Measurements from ENCODE around the gene TBCEL.

Gene TBCEL

GRCh38 chr11:121063728-121064127 lies 39.8 kb downstream of the TBCEL start:
- no peak for DNase-seq (ENCODE audit: low read depth in 1 of 2, low spot score in 1 of 2)

DNA sequence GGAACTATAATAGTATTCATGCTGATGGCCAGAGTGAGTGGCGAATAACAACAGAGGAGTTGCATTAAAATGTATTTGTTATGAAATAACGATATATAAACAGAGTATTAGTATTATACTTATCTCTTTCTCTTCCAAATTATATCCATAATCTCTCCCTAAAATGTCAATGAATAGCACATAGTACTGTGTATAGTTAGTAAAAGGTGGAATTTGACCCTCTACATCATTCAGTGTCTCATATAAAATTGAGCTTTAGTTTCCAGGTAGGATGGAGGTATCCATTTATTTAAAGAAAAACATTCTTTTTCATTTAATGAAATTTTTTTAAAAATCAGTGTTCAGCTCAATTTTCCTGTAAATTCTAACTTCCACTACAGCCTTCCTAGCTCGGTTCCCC lies 42.7 kb downstream of the TBCEL start:
- DNase-seq (ENCODE audit: low read depth in 1 of 2, low spot score in 1 of 2) = no peak

DNA sequence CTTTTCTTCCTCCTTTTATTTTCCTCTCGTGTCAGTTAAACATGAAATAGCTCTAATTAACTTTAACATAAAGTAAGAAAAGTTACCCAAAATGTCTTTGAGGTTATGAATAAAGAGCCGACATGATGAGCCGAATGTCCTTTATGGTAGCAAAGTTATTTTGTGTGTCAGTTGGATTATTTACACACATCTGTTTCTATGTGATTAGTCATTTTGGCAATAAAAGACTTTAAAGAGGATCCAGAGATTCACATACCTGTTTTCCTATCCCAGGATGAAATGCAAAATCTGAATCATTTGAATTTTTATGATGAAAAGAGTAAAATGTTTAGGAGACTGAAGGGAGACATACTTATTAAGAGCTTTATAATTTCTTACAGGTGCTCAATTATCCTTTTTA lies 43.1 kb downstream of the TBCEL start:
- DNase-seq (ENCODE audit: low read depth in 1 of 2, low spot score in 1 of 2) = no peak

DNA sequence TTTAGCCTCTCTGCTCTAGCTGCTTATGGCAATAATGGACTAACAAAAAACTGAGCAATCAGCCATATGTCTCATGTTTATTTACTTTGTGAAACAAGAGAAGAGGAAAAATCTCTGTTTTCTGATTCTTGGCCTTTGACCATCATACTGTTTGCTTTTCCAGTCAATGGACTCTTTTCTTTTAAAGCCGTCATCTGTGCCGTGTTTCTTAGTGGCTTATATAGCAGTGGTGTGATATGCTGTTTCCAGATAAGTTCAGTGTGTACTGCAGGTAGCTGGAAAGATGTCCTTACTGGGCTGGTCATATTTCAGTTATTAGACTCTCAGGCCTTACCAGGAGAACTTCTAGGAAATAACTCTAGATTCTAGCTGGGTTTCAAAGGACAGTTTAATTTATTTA lies 43.6 kb downstream of the TBCEL start:
- DNase-seq (ENCODE audit: low read depth in 1 of 2, low spot score in 1 of 2) = no peak

DNA sequence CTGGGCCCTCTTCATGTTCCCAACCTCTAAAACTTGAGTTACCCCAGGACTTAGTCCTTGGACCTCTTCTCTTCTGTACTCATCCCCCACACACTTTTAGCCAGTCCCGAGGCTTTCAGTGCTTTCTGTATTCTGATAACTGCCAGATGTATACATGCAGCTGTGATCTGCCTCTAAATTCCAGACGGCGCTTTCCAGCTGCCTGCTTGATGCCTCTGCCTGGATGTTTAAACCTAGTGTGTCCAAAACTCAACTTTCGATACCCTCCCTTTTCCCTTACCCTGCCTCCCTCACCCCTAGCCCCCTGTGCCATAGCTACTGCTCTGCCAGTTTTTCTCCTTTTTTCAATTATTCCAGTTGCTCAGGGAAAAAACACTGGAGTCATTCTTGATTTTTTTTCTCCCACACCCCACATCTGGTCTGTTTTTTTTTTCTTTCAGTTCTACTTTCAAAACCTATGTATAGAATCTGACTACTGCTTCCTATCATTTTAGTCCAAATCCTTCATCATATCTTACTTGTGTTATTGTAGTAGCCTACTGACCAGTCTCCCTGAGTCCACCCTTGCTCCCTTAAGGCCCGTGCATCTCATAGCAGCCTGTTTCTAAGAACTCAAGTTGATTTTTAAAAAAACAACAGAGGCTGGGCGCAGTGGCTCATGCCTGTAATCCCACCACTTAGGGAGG lies 44.2 kb downstream of the TBCEL start:
- DNase-seq (ENCODE audit: low read depth in 1 of 2, low spot score in 1 of 2) = no peak

- DNase-seq (ENCODE audit: low read depth in 1 of 2, low spot score in 1 of 2) = no peak
Measured at GRCh38 chr11:121068787-121069186, 44.9 kb downstream of the TBCEL start.

- no peak for DNase-seq (ENCODE audit: low read depth in 1 of 2, low spot score in 1 of 2)
Measured at GRCh38 chr11:121070951-121071845, 47.3 kb downstream of the TBCEL start.

- no peak for DNase-seq (ENCODE audit: low read depth in 1 of 2, low spot score in 1 of 2)
Measured at GRCh38 chr11:121071846-121072450, 48.0 kb downstream of the TBCEL start.

- no peak for DNase-seq (ENCODE audit: low read depth in 1 of 2, low spot score in 1 of 2)
Measured at GRCh38 chr11:121081321-121081720, 57.4 kb downstream of the TBCEL start.

DNA sequence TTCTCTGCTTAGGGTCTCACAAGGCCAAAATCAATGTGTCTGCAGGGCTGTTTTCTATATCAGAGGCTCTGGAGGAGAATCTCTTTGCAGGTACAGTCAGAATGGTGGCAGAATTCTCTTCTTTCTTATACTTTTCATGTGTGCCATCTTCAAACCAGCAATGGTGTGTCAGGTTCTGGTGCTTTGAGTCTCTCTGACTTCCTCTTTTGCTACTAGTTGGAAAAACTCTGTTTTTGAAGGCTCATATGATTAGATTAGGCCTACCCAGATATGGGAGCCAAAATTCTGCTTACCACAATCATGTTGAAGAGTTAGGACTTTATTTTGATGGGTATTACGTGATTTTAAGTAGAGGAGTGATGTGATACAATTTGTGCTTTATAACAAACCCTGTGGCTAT lies 58.3 kb downstream of the TBCEL start:
- no peak for DNase-seq (ENCODE audit: low read depth in 1 of 2, low spot score in 1 of 2)

DNA sequence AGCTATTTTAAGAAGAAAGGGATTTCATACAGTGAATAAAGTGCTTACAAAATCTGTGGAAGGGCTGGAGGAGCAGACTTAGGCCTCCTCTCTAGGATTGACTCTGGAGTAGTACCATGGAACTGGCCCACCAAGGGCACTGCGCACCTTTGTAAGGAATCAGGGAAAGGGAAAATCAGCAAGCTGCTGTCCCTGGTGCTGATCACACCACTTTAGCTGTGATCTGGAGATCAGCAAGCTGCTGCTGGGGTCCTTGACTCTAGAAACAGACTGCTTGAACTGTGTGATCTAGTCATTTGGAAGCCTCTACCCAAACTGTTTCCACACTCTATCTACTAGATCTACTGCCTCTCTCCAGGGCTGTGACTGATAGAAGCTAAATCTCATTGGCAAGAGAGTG lies 58.8 kb downstream of the TBCEL start:
- no peak for DNase-seq (ENCODE audit: low read depth in 1 of 2, low spot score in 1 of 2)

DNA sequence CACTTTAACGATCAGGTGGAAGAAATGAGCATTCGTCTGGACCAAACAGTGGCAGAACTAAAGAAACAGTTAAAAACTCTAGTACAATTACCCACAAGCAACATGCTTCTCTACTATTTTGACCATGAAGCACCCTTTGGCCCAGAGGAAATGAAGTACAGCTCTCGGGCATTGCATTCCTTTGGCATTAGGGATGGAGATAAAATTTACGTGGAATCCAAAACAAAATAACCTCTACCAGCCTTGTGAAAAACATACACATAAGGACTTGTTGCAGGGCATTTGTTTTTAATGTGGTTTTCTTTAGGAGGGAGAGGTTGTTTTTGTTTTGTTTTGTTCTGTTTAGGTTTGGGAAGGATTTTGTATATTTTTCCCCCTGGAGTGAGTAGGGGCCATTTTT lies 63.0 kb downstream of the TBCEL start:
- DNase-seq (ENCODE audit: low read depth in 1 of 2, low spot score in 1 of 2) = no peak

DNA sequence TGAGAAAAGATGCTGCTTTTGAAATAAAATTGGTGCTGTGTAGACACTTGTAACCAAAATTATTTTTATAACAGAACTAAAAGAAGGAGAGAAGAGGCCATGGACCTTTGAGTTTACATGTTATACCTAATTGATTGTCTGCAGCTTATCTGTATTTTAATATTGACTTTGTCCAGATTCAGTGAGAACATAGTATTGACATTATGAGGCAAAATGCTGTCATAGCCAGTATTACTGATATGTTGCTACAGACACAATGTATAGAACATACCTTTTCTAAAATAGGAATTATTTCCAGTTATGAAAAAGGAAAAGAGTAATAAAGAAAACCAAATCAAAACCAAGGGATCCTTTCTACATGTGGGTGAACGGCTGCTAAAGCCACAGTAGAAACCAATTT lies 65.7 kb downstream of the TBCEL start:
- no peak for DNase-seq (ENCODE audit: low read depth in 1 of 2, low spot score in 1 of 2)

DNA sequence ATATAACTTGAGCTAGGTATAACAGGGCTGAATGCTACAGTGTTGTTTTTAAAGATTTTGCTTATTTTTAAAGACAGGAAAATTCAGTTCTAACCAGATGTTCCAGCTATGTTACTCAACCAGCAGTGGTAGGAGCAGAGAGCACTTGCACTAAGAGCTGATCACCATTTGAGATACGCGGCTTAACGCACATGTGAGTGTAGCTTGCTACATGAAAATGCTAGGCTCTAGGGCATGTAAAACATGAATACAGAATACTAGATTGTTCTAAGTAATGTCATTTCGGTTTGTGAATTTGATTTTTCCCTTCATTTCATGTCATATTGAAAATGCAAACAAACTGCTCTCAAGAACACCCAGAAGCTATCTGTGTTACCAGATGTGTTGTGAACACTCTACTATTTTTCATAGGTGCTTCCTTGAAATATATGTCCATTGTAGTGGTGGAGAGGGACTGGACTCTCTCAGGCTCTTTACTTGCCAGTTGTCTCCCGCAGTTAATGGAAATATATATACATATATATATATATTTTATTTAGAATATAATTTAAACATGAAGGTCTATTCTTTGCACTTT lies 66.3 kb downstream of the TBCEL start:
- DNase-seq (ENCODE audit: low read depth in 1 of 2, low spot score in 1 of 2) = no peak

GRCh38 chr11:121091492-121092152 lies 67.7 kb downstream of the TBCEL start:
- no peak for DNase-seq (ENCODE audit: low read depth in 1 of 2, low spot score in 1 of 2)

DNA sequence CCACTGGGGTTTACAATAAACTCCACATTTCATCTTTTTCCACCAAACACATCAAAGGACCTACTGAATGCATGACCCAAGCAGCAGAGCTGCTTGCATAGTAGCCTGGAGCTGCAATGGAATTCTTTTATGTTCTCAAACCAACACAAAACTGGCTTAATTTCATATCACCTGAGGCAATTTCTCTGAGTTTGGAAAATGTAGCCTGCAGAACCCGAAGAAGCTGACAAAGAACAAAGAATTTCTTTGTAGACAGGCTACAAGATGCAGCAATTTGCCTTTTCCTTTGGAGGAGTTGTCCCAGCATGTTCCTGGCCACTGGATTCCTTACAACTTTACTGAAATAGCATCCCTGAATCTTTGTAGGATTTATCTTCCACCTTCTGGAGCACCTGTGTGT lies 71.7 kb downstream of the TBCEL start:
- no peak for DNase-seq (ENCODE audit: low read depth in 1 of 2, low spot score in 1 of 2)

DNA sequence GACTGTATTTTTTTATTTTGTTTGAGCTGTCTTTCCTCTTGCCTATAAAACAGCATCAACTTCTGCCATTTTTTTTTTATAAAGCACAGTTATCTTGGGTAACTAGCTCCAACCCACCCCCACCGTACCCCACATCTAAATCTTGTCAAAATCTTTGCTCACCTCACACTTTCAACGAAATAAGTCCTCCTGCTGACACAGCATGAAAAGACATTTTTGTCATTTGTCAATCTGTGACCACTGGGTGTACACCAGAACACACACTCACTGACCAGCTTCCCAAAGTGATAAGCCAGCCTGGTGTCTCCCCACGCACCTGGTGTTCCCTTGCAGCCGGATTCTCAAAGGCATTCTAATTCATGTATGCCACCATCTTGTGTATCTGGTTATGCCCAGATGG lies 75.5 kb downstream of the TBCEL start:
- no peak for DNase-seq (ENCODE audit: low read depth in 1 of 2, low spot score in 1 of 2)

DNA sequence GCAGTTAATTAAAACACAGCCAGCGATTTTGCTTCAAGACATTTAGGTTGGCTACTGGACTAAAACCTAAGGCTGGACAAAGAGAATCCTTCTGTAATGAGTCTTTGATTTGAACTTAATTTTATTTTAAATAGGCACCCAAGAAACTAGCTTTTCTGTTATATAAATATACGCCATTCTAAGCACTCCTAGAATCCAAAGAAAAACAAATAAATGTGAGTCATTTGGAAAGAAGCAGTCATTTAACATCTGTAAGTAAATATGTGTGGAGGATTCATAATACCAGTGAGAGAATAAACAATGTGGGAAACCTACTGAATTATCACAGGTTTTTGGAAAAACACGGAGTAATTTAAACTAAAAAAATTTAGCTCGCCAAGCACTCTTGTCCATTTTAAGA lies 76.0 kb downstream of the TBCEL start:
- no peak for DNase-seq (ENCODE audit: low read depth in 1 of 2, low spot score in 1 of 2)

GRCh38 chr11:121100943-121101342 lies 77.0 kb downstream of the TBCEL start, which contains the start of gene TECTA:
TSS of gene TECTA (plus strand) at chr11:121101243. CDS start at chr11:121102666, 1,423 bp downstream.
- DNase-seq (ENCODE audit: low read depth in 1 of 2, low spot score in 1 of 2) = no peak

DNA sequence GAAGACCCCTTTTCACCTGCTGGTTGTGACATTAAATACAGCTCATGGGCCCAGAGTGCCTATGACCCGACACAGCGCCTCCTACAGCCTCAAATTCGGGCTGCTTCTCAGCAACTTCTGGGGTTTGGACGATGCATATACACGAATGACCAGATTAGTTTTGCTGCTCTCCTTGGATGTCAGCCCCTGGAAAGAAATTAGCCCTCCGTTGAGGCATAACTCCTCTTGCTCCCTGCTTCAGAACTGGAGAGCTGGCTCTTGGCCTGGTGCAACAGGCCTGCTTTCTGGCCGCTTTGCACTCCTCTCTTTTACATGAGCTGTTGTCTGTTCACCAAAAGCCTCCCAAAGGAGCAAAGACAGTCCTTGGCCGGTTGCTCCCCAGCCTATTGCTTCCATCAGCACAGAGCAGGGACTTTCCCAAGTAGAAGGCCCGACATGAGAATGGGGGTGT lies 80.4 kb downstream of the TBCEL start:
- DNase-seq (ENCODE audit: low read depth in 1 of 2, low spot score in 1 of 2) = no peak

- DNase-seq (ENCODE audit: low read depth in 1 of 2, low spot score in 1 of 2) = no peak
Measured at GRCh38 chr11:121105063-121105480, 81.2 kb downstream of the TBCEL start.

Data from activated T-helper 1 cell treated with anti-CD3 and anti-CD28 coated beads, Interleukin-2, amount 50 U/mL, for 16 hours (primary cell).